GM12801 (cell line): ENCODE results near the gene HSPA8.

ENCODE experiments used
- TF ChIP-seq, protein P1 (sequence below): IDR thresholded peaks from one replicate; pipeline ENCODE4 v1.5.1; 2011; ENCODE audit warnings: control low read depth; ENCODE audit not compliant: insufficient read length; ENCODE audit errors: extremely low read depth

HSPA8 gene

DNA sequence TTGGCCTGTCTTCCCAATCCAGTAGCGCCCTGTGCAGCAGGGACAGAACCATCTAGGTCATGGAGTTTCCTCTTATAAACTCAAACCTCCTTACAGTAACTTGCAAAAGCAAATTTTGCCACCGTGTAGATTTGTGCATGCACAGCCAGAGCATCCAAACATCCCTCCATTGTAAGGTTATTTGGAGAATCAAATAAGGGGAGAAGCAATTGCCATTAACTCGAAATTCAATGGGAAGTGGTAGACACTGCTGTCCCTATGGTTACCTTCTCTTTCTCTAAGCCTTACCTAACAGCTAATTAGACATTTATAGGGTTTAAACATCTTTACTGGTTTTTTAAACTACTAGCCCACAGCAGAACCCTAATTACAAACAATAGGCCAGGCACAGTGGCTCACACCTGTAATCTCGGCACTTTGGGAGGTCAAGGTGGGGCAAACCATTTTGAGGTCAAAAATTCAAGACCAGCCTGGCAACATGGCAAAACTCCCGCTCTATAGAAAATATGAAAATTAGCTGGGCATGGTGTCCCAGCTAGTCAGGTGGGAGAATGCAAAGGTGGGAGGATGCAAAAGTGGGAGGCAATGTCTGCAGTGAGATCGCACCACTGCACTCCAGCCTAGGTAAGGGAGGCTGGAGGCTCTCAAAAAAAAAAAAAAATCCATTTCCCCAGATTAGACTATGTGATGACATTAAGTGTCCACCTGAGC lies 6.6 kb downstream of the HSPA8 start:
- TF ChIP-seq, protein P1, sequence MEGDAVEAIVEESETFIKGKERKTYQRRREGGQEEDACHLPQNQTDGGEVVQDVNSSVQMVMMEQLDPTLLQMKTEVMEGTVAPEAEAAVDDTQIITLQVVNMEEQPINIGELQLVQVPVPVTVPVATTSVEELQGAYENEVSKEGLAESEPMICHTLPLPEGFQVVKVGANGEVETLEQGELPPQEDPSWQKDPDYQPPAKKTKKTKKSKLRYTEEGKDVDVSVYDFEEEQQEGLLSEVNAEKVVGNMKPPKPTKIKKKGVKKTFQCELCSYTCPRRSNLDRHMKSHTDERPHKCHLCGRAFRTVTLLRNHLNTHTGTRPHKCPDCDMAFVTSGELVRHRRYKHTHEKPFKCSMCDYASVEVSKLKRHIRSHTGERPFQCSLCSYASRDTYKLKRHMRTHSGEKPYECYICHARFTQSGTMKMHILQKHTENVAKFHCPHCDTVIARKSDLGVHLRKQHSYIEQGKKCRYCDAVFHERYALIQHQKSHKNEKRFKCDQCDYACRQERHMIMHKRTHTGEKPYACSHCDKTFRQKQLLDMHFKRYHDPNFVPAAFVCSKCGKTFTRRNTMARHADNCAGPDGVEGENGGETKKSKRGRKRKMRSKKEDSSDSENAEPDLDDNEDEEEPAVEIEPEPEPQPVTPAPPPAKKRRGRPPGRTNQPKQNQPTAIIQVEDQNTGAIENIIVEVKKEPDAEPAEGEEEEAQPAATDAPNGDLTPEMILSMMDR: no peak

DNA sequence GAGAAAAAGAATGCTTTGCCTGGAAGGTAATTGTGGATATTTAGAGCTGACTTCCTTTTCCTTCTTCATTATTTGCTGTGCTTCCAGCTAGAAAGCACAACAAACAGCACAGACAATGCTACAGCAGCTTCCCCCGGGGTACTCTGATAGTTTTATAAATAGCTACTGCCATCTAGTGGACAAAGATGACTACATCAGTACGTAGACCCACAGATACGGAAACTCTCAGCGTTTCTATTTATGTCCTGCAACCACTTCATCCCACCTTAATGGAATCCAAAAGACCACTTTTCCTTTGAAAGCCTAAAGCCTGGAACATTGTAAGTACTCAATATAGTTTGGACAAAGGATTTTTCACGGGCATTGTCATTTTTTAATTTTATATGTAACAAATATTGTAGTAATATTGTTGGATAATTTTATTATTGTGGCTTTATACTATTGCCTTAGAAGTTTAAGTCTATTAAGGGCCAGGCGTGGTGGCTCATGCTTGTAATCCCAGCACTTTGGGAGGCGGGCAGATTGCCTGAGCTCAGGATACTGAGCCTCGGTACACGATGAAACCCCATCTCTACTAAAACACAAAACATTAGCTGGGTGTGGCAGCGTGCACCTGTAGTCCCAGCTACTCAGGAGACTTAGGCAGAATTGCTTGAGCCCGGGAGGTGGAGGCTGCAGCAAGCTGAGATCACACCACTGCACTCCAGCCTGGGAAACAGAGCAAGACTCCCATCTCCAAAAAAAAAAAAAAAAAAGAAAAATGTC lies 7.5 kb downstream of the HSPA8 start:
- TF ChIP-seq, protein P1: no peak

- TF ChIP-seq, protein P1: no peak
Observed at GRCh38 chr11:123052901-123053721, 8.8 kb downstream of the HSPA8 start.

- TF ChIP-seq, protein P1: no peak
Observed at GRCh38 chr11:123051634-123052033, 10.3 kb downstream of the HSPA8 start.

DNA sequence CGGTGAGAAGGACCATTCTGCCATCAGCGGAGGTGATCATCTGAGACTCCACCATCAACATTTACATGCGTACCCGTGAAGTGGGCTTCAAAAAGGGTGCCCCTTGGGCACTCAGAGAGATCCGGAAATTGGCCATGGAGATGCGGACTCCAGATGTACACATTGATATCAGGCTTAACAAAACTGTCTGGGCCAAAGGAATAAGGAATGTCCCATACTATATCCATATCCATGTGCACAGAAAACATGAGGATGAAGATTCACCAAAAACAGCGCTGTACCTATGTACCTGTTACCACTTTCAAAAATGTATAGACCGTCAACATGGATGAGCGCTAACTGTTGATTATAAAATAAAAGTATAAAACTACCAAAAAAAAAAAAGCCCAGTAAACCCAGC lies 10.8 kb downstream of the HSPA8 start:
- TF ChIP-seq, protein P1: no peak

DNA sequence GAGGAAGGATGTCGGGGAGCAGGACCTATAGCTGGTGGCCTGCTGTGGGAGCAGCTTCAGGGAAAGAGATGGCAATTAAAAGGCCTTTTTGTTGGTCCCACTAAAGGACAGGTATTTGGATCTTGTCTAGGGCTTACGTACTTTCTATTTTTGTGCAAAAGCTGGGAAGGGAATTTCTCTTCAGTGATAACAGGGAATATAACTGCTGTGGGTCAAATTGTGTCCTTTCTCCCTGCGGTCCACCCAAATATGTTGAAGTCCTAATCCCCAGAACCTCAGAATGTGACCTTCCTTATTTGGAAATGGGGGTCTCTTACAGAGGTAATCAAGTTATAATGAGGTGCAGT lies 14.0 kb downstream of the HSPA8 start:
- TF ChIP-seq, protein P1: no peak

DNA sequence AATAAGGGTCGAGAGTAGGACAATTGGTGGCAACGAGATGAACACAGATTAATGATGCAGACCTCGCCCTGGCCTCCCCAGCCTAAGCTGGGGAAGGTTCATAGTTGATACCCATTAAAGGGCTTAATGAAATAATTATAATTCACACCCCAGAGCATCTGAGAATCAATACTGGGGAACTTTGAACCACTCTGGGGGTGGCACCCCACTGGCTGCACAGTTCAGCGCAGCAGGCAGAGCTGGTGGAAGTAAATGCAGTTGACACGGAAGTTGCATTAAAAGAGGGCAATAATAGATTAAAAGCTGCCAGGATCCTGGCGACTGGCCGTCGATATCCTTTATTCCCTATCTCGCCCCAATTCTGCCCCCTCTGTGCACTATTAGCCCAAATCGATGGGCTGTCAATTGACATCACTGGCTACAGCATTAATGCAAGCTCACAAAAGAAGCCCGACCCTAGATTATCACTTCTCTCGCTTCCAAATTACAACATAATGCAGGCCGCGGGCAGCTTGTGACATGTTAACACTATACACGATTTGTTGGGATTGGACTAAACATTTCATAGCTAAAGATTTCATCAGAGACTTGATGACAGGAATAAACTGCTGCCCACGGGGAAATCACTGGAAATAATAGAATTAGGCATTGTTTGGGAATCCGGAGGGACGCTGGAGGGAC lies 14.5 kb downstream of the HSPA8 start:
- TF ChIP-seq, protein P1: no peak
